Measurements from ENCODE around the gene INTS13. TPM values are rescaled to one million over a fixed set of nuclear protein-coding genes. Genes with fewer than 3 reads are reported as not detected.

INTS13 gene
- total RNA-seq, 1 donor from 2014 or later = 24.4 TPM

DNA sequence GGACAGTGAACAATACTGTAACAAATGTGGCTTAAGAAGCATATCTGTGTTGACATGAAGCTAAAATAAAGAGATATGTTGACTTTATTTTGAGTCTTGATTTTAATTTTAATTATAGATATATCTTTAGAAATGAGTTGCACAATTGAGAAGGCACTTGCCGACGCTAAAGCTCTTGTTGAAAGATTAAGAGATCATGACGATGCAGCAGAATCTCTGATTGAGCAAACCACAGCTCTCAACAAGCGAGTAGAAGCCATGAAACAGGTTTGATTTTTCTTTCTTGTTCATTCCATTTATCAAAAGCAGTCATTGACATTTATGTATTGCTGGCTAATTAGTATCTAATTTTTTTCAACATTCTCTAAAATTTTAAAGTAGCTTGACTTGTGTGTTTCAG lies 16.2 kb upstream of the INTS13 start:
- peaks cover 2% of the 10 kb centered on the region for H3K9me3 ChIP-seq (replicated peaks)
- H3K4me3 ChIP-seq = no peak overlapping the region
- H3K4me1 ChIP-seq = peaks cover 25% of the 10 kb centered on the region
- TF ChIP-seq, protein P1, sequence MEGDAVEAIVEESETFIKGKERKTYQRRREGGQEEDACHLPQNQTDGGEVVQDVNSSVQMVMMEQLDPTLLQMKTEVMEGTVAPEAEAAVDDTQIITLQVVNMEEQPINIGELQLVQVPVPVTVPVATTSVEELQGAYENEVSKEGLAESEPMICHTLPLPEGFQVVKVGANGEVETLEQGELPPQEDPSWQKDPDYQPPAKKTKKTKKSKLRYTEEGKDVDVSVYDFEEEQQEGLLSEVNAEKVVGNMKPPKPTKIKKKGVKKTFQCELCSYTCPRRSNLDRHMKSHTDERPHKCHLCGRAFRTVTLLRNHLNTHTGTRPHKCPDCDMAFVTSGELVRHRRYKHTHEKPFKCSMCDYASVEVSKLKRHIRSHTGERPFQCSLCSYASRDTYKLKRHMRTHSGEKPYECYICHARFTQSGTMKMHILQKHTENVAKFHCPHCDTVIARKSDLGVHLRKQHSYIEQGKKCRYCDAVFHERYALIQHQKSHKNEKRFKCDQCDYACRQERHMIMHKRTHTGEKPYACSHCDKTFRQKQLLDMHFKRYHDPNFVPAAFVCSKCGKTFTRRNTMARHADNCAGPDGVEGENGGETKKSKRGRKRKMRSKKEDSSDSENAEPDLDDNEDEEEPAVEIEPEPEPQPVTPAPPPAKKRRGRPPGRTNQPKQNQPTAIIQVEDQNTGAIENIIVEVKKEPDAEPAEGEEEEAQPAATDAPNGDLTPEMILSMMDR (IDR thresholded peaks at IDR 0.05; ENCODE audit: borderline replicate concordance) = no peak
- no peak for DNase-seq
- H3K27ac ChIP-seq (replicated peaks) = no peak overlapping the region
- no peaks in the 10 kb centered on the region for H3K27me3 ChIP-seq (ENCODE audit: low read depth)
- intact Hi-C loops (cut with micrococcal nuclease) = no loop called here
- H3K36me3 ChIP-seq = peaks cover 27% of the 10 kb centered on the region

DNA sequence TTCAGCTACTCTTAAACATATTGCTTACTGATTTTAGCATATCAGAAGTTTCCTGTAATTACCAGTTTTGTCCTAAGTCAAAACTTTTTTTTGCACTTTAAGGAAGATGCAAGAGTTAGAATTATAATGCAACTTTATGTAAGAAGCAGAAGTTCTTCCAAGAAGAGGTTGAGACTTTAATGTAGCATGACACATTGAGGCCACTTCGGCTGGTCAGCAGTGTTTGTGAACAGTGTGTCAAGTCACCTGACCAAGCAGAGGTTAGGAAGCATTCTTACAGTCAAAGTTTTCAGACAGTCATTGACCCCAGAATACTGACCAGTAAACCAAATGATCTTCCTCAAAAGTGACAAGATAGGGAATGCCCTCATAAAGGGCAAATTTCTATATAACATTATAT lies 15.7 kb upstream of the INTS13 start:
- H3K4me1 ChIP-seq = peaks cover 25% of the 10 kb centered on the region
- H3K9me3 ChIP-seq (replicated peaks) = peaks cover 8% of the 10 kb centered on the region
- H3K4me3 ChIP-seq = no peak overlapping the region
- H3K36me3 ChIP-seq = peaks cover 21% of the 10 kb centered on the region
- H3K27ac ChIP-seq (replicated peaks) = no peak overlapping the region
- no peak for DNase-seq
- TF ChIP-seq, protein P1 (IDR thresholded peaks at IDR 0.05; ENCODE audit: borderline replicate concordance) = no peak
- intact Hi-C loops (cut with micrococcal nuclease) = no loop called here
- no peaks in the 10 kb centered on the region for H3K27me3 ChIP-seq (ENCODE audit: low read depth)

DNA sequence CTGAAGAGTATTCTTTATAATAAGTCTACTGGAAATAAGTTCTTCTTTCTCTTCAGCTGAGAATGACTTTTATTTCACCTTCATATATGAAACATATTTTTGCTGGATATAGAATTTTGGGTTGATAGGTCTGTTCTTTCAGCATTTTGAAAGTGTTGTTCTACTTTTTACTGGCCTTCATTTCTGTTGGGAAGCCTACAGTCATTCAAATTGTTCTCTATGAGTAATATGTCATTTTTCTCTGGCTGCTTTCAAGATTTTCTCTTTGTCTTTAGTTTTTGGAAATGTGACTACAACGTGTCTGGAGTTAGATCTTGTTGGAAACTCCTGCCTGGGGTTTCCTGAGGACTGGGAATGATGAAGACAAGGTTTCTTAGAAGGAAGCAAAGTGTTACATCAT lies 10.5 kb upstream of the INTS13 start:
- intact Hi-C loops (cut with micrococcal nuclease) = no loop called here
- TF ChIP-seq, protein P1 (IDR thresholded peaks at IDR 0.05; ENCODE audit: borderline replicate concordance) = no peak
- no peaks in the 10 kb centered on the region for H3K27me3 ChIP-seq (ENCODE audit: low read depth)
- H3K4me3 ChIP-seq = no peak overlapping the region
- no peak overlapping the region for H3K27ac ChIP-seq (replicated peaks)
- no peaks in the 10 kb centered on the region for H3K36me3 ChIP-seq
- DNase-seq = no peak
- peaks cover 10% of the 10 kb centered on the region for H3K4me1 ChIP-seq
- H3K9me3 ChIP-seq (replicated peaks) = peaks cover 37% of the 10 kb centered on the region

DNA sequence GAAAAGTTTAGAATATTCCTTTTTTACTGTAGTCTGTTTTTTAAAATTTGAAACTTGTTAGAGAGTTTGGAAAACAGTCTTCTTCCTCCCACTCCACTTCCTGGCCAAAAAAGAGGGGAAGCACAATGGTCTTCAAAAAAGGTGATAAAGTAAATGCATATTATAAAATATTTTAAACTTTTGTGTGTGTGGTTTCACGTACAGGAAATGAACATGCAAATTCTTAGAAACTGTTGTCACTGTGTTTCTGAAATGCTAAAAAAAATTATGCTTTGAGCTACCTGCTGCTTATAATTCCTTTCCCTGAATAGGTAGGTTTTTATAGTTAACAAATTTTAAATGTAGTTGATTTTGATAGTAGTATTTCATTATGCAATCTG lies 3.4 kb upstream of the INTS13 start:
- H3K36me3 ChIP-seq = no peaks in the 10 kb centered on the region
- TF ChIP-seq, protein P1 (IDR thresholded peaks at IDR 0.05; ENCODE audit: borderline replicate concordance) = no peak
- no peak for DNase-seq
- H3K4me1 ChIP-seq = peaks cover 68% of the 10 kb centered on the region
- peak overlapping the region; percentile 7 for H3K27ac ChIP-seq (replicated peaks)
- peak overlapping the region; percentile 93 for H3K4me3 ChIP-seq
- H3K9me3 ChIP-seq (replicated peaks) = peaks cover 18% of the 10 kb centered on the region
- intact Hi-C loops (cut with micrococcal nuclease) = no loop called here
- no peaks in the 10 kb centered on the region for H3K27me3 ChIP-seq (ENCODE audit: low read depth)

DNA sequence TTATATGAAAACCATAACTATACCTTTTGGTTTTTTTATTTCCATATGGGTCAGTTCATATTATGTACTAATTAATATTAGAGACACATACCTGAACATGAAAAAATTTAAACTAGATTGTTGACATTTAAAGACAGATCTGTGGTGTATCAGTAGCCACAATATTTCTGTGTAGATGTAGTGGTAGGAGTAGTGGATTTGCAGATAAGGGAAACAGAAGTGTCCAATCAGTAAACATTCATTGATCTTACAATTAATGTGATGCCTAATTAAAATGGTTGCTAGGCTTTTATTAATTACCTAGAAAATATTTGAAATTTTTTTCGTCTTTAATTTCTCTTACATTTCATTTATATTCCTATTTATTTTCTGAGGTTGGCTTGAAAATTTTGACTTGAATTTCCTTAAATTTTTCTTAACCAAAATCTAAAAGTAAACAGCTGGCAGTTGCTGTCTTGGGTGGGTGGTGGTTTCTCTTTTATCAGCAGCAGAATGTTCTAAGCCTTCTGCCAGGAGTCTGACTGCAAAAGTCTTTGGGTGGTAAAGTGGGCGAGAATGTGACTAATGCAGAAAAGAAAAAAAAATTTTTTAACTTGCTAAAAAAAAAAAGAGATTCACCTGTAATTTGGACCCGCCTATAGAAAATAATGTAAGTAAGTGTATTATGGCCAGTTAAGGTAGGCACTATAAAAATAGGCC lies 2.9 kb upstream of the INTS13 start:
- TF ChIP-seq, protein P1 (IDR thresholded peaks at IDR 0.05; ENCODE audit: borderline replicate concordance) = no peak
- Histone ChIP-seq H3K4me3 (peak overlapping the region; percentile 93), H3K9me3 (replicated peaks) (peaks cover 17% of the 10 kb centered on the region), H3K27me3 (ENCODE audit: low read depth) (no peaks in the 10 kb centered on the region), H3K36me3 (no peaks in the 10 kb centered on the region), H3K27ac (replicated peaks) (peak overlapping the region; percentile 7), H3K4me1 (peaks cover 73% of the 10 kb centered on the region)
- no peak for DNase-seq
- intact Hi-C loops (cut with micrococcal nuclease) = no loop called here
